Prostate gland (tissue), 2 donors: ENCODE data around the gene CXCL11.

Source experiments
- POLR2A ChIP-seq: fragments of 450-650 bp; IDR thresholded peaks from one replicate; pipeline ENCODE4 v1.6.1; 2016; ENCODE audit warnings: antibody characterized with exemption, mild to moderate bottlenecking
- POLR2AphosphoS5 ChIP-seq: sonication (generic); formaldehyde crosslinking; IDR thresholded peaks from one replicate; pipeline ENCODE4 v1.6.1; 2017; ENCODE audit warnings: antibody characterized with exemption
- TF ChIP-seq, protein P1 (sequence below), 4 experiments: fragments of 200-600 bp in 2 of 4; fragments of 450-650 bp in 2 of 4; sonication (generic) in 2 of 4; IDR thresholded peaks; 1 replicate in 3 of 4; 2 replicates in 1 of 4; pipeline ENCODE4 v1.5.1; 2016 to 2019; ENCODE audit warnings: antibody characterized with exemption in 4 of 4, mild to moderate bottlenecking in 2 of 4, moderate library complexity in 2 of 4

DNA sequence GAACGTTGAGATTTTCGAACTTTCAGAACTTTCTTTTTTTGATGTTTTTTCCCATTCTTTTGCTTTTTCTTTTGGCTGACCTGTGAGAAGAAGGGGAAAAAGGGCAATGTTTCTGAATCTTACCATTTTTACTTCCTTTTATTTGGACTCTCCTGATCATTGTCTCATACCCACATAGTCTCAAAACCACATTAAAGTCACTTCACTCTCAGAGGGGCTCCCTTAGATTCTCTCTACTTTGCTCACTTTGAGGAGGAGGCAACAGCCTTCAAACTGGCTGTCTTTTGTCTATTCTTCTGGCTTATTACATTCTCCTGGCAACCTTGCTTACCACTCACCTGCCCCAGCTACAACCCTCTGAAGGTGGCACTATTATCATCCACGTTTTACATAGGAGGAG, 32.2 kb downstream of the CXCL11 start:
- TF ChIP-seq, protein P1, sequence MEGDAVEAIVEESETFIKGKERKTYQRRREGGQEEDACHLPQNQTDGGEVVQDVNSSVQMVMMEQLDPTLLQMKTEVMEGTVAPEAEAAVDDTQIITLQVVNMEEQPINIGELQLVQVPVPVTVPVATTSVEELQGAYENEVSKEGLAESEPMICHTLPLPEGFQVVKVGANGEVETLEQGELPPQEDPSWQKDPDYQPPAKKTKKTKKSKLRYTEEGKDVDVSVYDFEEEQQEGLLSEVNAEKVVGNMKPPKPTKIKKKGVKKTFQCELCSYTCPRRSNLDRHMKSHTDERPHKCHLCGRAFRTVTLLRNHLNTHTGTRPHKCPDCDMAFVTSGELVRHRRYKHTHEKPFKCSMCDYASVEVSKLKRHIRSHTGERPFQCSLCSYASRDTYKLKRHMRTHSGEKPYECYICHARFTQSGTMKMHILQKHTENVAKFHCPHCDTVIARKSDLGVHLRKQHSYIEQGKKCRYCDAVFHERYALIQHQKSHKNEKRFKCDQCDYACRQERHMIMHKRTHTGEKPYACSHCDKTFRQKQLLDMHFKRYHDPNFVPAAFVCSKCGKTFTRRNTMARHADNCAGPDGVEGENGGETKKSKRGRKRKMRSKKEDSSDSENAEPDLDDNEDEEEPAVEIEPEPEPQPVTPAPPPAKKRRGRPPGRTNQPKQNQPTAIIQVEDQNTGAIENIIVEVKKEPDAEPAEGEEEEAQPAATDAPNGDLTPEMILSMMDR (IDR thresholded peaks at IDR 0.05), result no peak
- no peak for TF ChIP-seq POLR2A
- no peak for TF ChIP-seq POLR2AphosphoS5
